ENCODE data around the gene BBLN.

Gene BBLN

DNA sequence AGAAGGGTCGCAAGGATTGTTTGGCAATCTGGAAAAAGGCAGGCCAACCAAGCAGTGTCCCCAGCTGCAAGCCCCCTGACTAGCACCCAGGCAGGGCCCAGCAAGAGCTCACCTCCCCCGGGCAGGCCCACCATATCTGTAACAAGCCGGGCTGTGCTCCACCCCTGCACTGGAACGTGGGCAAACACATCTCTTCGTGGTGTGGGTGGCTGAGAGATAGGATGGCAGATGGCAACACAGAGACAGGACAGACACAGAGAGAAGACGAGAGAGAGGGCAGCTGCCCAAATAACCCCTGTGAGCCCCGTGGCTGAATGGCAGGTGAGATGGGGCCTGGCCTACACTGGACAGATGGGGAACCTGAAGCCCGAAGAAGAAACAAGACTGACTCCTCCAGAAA, 9.4 kb downstream of the BBLN start:
- Histone ChIP-seq H4K20me1 (ENCODE audit: insufficient read depth, low read length) (no peaks in the 10 kb centered on the region), H3K4me1 (ENCODE audit: low read length) (no peaks in the 10 kb centered on the region), H3K36me3 (replicated peaks; ENCODE audit: insufficient read depth, low read length) (no peaks in the 10 kb centered on the region)

DNA sequence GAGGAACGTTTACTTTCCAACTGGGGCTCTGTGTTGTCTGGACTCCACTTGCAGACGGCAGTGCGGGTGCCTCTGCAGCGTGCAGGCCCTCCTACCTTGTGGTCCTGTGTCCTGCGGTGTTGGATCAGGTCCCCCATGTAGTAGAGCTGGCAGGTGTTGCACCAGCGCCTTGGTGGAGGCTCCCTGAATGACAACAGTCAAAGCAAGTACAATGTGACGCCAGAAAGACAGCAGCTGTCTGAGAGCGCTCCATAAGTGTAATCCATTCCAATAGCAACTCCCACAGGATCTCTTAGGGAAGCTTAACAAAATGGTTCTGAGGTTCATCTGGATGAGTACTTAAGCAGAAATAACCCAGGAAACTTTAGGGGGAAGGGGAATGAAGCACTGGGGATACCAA, 9.9 kb downstream of the BBLN start:
- H3K27me3 ChIP-seq (replicated peaks; ENCODE audit: insufficient read depth, low read length), result no peaks in the 10 kb centered on the region
- H4K20me1 ChIP-seq (ENCODE audit: insufficient read depth, low read length), result no peaks in the 10 kb centered on the region
- no peaks in the 10 kb centered on the region for H3K79me2 ChIP-seq (ENCODE audit: low read length)
- H3K9ac ChIP-seq (ENCODE audit: low read length), result no peak overlapping the region
- TF ChIP-seq, protein P1, sequence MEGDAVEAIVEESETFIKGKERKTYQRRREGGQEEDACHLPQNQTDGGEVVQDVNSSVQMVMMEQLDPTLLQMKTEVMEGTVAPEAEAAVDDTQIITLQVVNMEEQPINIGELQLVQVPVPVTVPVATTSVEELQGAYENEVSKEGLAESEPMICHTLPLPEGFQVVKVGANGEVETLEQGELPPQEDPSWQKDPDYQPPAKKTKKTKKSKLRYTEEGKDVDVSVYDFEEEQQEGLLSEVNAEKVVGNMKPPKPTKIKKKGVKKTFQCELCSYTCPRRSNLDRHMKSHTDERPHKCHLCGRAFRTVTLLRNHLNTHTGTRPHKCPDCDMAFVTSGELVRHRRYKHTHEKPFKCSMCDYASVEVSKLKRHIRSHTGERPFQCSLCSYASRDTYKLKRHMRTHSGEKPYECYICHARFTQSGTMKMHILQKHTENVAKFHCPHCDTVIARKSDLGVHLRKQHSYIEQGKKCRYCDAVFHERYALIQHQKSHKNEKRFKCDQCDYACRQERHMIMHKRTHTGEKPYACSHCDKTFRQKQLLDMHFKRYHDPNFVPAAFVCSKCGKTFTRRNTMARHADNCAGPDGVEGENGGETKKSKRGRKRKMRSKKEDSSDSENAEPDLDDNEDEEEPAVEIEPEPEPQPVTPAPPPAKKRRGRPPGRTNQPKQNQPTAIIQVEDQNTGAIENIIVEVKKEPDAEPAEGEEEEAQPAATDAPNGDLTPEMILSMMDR (IDR thresholded peaks at IDR 0.05; ENCODE audit: low read length), result no peak
- no peak for TF ChIP-seq EZH2 (optimal IDR thresholded peaks at IDR 0.05; ENCODE audit: low read depth, low read length)
- TF ChIP-seq EZH2phosphoT487 (IDR thresholded peaks at IDR 0.05; ENCODE audit: low read length), result no peak
- H3K9me2 ChIP-seq (replicated peaks; ENCODE audit: insufficient read depth, low read length), result no peaks in the 10 kb centered on the region
- no peaks in the 10 kb centered on the region for H3F3A ChIP-seq (ENCODE audit: insufficient read depth, low read length)
- H3K4me2 ChIP-seq (ENCODE audit: low read depth, low read length), result no peak overlapping the region
- H3K4me3 ChIP-seq (ENCODE audit: low read length), result no peak overlapping the region
- H2AFZ ChIP-seq (ENCODE audit: low read length), result no peak overlapping the region
- no peaks in the 10 kb centered on the region for H3K4me1 ChIP-seq (ENCODE audit: low read length)
- no peaks in the 10 kb centered on the region for H3K36me3 ChIP-seq (replicated peaks; ENCODE audit: insufficient read depth, low read length)
- no peak for DNase-seq
- no peak overlapping the region for H3K27ac ChIP-seq (ENCODE audit: low read length)
- no peaks in the 10 kb centered on the region for H3K9me3 ChIP-seq (replicated peaks; ENCODE audit: insufficient read depth, low read length)

More for the DNA sequence above, 9.4 kb downstream of the BBLN start:
- DNase-seq, result no peak
- H2AFZ ChIP-seq (ENCODE audit: low read length), result no peak overlapping the region
- H3K9me2 ChIP-seq (replicated peaks; ENCODE audit: insufficient read depth, low read length), result no peaks in the 10 kb centered on the region
- H3K9me3 ChIP-seq (replicated peaks; ENCODE audit: insufficient read depth, low read length), result no peaks in the 10 kb centered on the region
- no peaks in the 10 kb centered on the region for H3K27me3 ChIP-seq (replicated peaks; ENCODE audit: insufficient read depth, low read length)
- H3F3A ChIP-seq (ENCODE audit: insufficient read depth, low read length), result no peaks in the 10 kb centered on the region
- H3K79me2 ChIP-seq (ENCODE audit: low read length), result no peaks in the 10 kb centered on the region
- no peak overlapping the region for H3K4me3 ChIP-seq (ENCODE audit: low read length)
- no peak overlapping the region for H3K4me2 ChIP-seq (ENCODE audit: low read depth, low read length)
- TF ChIP-seq EZH2 (optimal IDR thresholded peaks at IDR 0.05; ENCODE audit: low read depth, low read length) (no peak), EZH2phosphoT487 (IDR thresholded peaks at IDR 0.05; ENCODE audit: low read length) (no peak)
- TF ChIP-seq, protein P1 (IDR thresholded peaks at IDR 0.05; ENCODE audit: low read length), result no peak
- H3K27ac ChIP-seq (ENCODE audit: low read length), result no peak overlapping the region
- H3K9ac ChIP-seq (ENCODE audit: low read length), result no peak overlapping the region

DNA sequence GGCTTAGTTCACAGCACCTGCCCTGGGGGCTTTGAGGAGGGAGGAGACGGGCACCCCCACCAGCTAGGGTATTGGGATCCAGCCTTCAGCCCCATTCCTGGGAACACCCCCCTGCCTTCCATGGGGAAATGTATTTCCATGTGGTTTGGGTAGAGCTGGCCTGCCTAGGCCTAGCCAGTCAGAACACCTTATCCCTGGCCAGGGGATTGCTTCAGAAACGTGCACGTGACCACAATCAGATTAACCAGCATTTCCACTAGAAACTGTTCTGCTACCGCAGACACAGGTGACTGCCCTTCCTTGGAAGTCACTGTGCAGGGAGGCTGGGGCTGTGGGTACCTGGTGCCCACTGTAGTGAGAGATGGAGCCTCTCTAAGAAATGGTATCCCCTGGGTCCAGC, 14.0 kb downstream of the BBLN start:
- no peak overlapping the region for H2AFZ ChIP-seq (ENCODE audit: low read length)
- H3K9me3 ChIP-seq (replicated peaks; ENCODE audit: insufficient read depth, low read length), result no peaks in the 10 kb centered on the region
- H3K9me2 ChIP-seq (replicated peaks; ENCODE audit: insufficient read depth, low read length), result no peaks in the 10 kb centered on the region
- H3K9ac ChIP-seq (ENCODE audit: low read length), result no peak overlapping the region
- H3K27ac ChIP-seq (ENCODE audit: low read length), result no peak overlapping the region
- no peaks in the 10 kb centered on the region for H3K4me1 ChIP-seq (ENCODE audit: low read length)
- H3K27me3 ChIP-seq (replicated peaks; ENCODE audit: insufficient read depth, low read length), result no peaks in the 10 kb centered on the region
- H3K4me3 ChIP-seq (ENCODE audit: low read length), result no peak overlapping the region
- no peak overlapping the region for H3K4me2 ChIP-seq (ENCODE audit: low read depth, low read length)
- no peaks in the 10 kb centered on the region for H3K36me3 ChIP-seq (replicated peaks; ENCODE audit: insufficient read depth, low read length)
- TF ChIP-seq EZH2 (optimal IDR thresholded peaks at IDR 0.05; ENCODE audit: low read depth, low read length) (no peak), EZH2phosphoT487 (IDR thresholded peaks at IDR 0.05; ENCODE audit: low read length) (no peak)
- TF ChIP-seq, protein P1 (IDR thresholded peaks at IDR 0.05; ENCODE audit: low read length), result no peak
- DNase-seq, result no peak
- H3F3A ChIP-seq (ENCODE audit: insufficient read depth, low read length), result no peaks in the 10 kb centered on the region
- H4K20me1 ChIP-seq (ENCODE audit: insufficient read depth, low read length), result 0 out of 2 replicates have a peak, but pooled peaks cover 3% of the 10 kb centered on the region
- H3K79me2 ChIP-seq (ENCODE audit: low read length), result no peaks in the 10 kb centered on the region

Data from MM.1S (cell line).